ENCODE measurements around the gene FGB. TPM values are rescaled to one million over a fixed set of nuclear protein-coding genes. Genes with fewer than 3 reads are reported as not detected.

Gene FGB
- total and polyA plus RNA-seq, 2 donors (not counting 3 experiments of a cell fraction or from before 2014, with no cell fraction given), result not detected

DNA sequence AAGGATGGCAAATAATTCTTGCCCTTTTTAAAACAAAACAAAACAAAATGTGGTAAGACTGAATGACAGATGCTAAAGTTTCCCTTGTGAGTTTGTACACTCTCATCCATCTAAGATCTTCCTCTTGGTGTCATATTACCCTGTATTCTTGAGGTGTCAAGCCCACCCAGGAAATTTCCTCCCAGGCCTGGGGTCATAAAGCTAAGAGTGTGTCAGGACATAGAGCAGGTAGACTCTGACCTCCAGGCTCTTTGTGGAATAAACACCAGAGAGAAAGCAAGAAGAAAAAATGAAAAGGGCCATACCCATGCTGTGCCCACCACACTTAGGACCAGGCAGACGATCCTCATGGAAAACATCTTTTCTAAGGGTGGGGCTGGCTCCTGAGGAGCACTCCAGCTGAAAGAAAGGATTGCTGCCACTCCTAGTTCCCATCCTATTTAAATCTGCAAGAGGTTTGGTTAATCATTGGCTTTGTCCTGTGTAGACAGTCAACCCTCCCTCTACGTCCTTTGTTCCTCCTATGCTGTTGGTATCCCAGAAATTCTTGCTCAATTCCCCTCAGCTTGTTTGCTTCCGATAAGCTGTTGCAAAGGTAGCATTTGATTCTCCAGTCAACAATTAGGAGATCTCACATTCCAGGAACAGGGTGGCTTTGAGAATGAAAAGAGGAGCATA, 27.7 kb downstream of the FGB start, which contains the start of gene FGA:
Gene FGA (minus strand): TSS at position 414 of the 678 bp plus-strand sequence. CDS start 55 bp downstream, at position 359.
- no TSS peak for BruUV-seq (replicated peaks)
- Histone ChIP-seq H2AFZ (ENCODE audit: low read depth, low read length) (no peak within 1 kb of the TSS), H3K9me1 (replicated peaks; ENCODE audit: control insufficient read depth, extremely low read depth, insufficient read depth, low read length) (no peaks in the 10 kb centered on the region), H3K27me3 (ENCODE audit: control insufficient read depth in 2 of 2, insufficient read depth in 2 of 2, low read length in 2 of 2) (peaks cover 0 to 4% of the 10 kb centered on the region in 2 experiments), H3K36me3 (ENCODE audit: control insufficient read depth in 2 of 2, extremely low read depth in 1 of 2, insufficient read depth in 2 of 2, low read length in 2 of 2) (no peaks in the 10 kb centered on the region), H3K4me2 (ENCODE audit: insufficient read depth, low read length) (no peak within 1 kb of the TSS), H3K27ac (ENCODE audit: insufficient read depth, low read depth, low read length) (no peak within 1 kb of the TSS), H3K79me2 (ENCODE audit: control insufficient read depth, insufficient read depth, low read length) (no peaks in the 10 kb centered on the region), H3K9ac (replicated peaks; ENCODE audit: extremely low read depth, insufficient read depth, low read length) (no peak within 1 kb of the TSS), H3K4me1 (ENCODE audit: control insufficient read depth, extremely low read depth, insufficient read depth, low read length) (no peaks in the 10 kb centered on the region), H3K4me3 (replicated peaks in 1 of 3; ENCODE audit: insufficient read depth in 1 of 3, low read depth in 1 of 3, low read length in 3 of 3) (no peak within 1 kb of the TSS), H3K9me3 (replicated peaks; ENCODE audit: control insufficient read depth, insufficient read depth, low read length) (no peaks in the 10 kb centered on the region), H4K20me1 (replicated peaks; ENCODE audit: control insufficient read depth, extremely low read depth, insufficient read depth, low read length) (no peaks in the 10 kb centered on the region)
- DNase-seq (ENCODE audit: low read depth, low spot score) (no peak), FAIRE-seq (no peak)
- POLR2A ChIA-PET, result no interaction called here
- CTCF ChIA-PET, result interaction anchor here (2.2 kb wide), 1 partner anchor 28 kb away, joined by 4 read pairs; no protein-coding TSS in a partner anchor
- intact Hi-C loops (cut with micrococcal nuclease) (no loop called here), dilution Hi-C loops (cut with MboI; ENCODE audit: extremely low pct_ligation_motif_present, low sequenced_read_pairs) (no loop called here)
- no peak for TF ChIP-seq POLR2A (IDR thresholded peaks at IDR 0.05; ENCODE audit: low read depth, low read length)
- no peak for TF ChIP-seq FOS (IDR thresholded peaks at IDR 0.05; ENCODE audit: borderline replicate concordance, insufficient read depth, low read length)
- TF ChIP-seq GATA2 (IDR thresholded peaks at IDR 0.05; ENCODE audit: insufficient read depth, insufficient read length, low read depth, low read length), result no peak
- no peak for TF ChIP-seq JUN (IDR thresholded peaks at IDR 0.05; ENCODE audit: borderline replicate concordance, insufficient read depth, insufficient read length, low read depth)
- no peak for TF ChIP-seq EZH2 (IDR thresholded peaks at IDR 0.05; ENCODE audit: borderline replicate concordance, low read depth, low read length, severe bottlenecking)

DNA sequence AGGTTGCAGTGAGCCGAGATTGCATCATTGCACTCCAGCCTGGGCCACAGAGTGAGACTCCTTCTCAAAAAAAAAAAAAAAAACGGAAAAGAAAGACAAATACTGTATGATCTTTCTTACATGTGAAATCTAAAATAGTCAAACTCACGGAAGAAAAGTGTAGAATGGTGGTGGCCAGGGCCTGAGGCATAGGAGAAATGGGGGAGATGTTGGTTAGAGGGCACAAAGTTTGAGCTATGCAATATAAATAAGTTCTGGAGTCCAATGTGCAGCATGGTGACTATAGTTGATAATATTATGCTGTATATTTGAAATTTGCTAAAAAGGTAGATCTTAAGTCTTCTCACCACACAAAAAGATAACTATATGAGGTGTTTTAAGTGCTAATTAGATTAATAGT, 29.1 kb downstream of the FGB start:
- DNase-seq (ENCODE audit: low read depth, low spot score), result no peak
- intact Hi-C loops (cut with micrococcal nuclease), result no loop called here
- no peaks in the 10 kb centered on the region for H4K20me1 ChIP-seq (replicated peaks; ENCODE audit: control insufficient read depth, extremely low read depth, insufficient read depth, low read length)
- no peak overlapping the region for H3K4me3 ChIP-seq (replicated peaks in 1 of 3; ENCODE audit: insufficient read depth in 1 of 3, low read depth in 1 of 3, low read length in 3 of 3)
- no peak overlapping the region for H3K9ac ChIP-seq (replicated peaks; ENCODE audit: extremely low read depth, insufficient read depth, low read length)
- TF ChIP-seq JUN (IDR thresholded peaks at IDR 0.05; ENCODE audit: borderline replicate concordance, insufficient read depth, insufficient read length, low read depth), result no peak
- TF ChIP-seq MYC (IDR thresholded peaks at IDR 0.05; ENCODE audit: low read depth, low read length), result no peak
- no peak for TF ChIP-seq MAX (IDR thresholded peaks at IDR 0.05; ENCODE audit: insufficient read depth, insufficient read length)
- TF ChIP-seq POLR2AphosphoS5 (IDR thresholded peaks at IDR 0.05; ENCODE audit: insufficient read depth, low read depth, low read length), result no peak
- TF ChIP-seq EZH2 (IDR thresholded peaks at IDR 0.05; ENCODE audit: borderline replicate concordance, low read depth, low read length, severe bottlenecking), result no peak
- TF ChIP-seq, protein P1, sequence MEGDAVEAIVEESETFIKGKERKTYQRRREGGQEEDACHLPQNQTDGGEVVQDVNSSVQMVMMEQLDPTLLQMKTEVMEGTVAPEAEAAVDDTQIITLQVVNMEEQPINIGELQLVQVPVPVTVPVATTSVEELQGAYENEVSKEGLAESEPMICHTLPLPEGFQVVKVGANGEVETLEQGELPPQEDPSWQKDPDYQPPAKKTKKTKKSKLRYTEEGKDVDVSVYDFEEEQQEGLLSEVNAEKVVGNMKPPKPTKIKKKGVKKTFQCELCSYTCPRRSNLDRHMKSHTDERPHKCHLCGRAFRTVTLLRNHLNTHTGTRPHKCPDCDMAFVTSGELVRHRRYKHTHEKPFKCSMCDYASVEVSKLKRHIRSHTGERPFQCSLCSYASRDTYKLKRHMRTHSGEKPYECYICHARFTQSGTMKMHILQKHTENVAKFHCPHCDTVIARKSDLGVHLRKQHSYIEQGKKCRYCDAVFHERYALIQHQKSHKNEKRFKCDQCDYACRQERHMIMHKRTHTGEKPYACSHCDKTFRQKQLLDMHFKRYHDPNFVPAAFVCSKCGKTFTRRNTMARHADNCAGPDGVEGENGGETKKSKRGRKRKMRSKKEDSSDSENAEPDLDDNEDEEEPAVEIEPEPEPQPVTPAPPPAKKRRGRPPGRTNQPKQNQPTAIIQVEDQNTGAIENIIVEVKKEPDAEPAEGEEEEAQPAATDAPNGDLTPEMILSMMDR (IDR thresholded peaks at IDR 0.05; ENCODE audit: extremely low read depth in 1 of 2, insufficient read depth in 1 of 2, low read depth in 1 of 2, low read length in 2 of 2), result no peak
- TF ChIP-seq POLR2A (IDR thresholded peaks at IDR 0.05; ENCODE audit: low read depth, low read length), result no peak
- TF ChIP-seq GATA2 (IDR thresholded peaks at IDR 0.05; ENCODE audit: insufficient read depth, insufficient read length, low read depth, low read length), result no peak
- no peak for TF ChIP-seq FOS (IDR thresholded peaks at IDR 0.05; ENCODE audit: borderline replicate concordance, insufficient read depth, low read length)
- H3K27me3 ChIP-seq (ENCODE audit: control insufficient read depth in 2 of 2, insufficient read depth in 2 of 2, low read length in 2 of 2), result peaks cover 0 to 4% of the 10 kb centered on the region in 2 experiments
- no peak overlapping the region for H3K27ac ChIP-seq (ENCODE audit: insufficient read depth, low read depth, low read length)
- H2AFZ ChIP-seq (ENCODE audit: low read depth, low read length), result no peak overlapping the region
- no peaks in the 10 kb centered on the region for H3K9me1 ChIP-seq (replicated peaks; ENCODE audit: control insufficient read depth, extremely low read depth, insufficient read depth, low read length)
- dilution Hi-C loops (cut with MboI; ENCODE audit: extremely low pct_ligation_motif_present, low sequenced_read_pairs), result no loop called here
- H3K36me3 ChIP-seq (ENCODE audit: control insufficient read depth in 2 of 2, extremely low read depth in 1 of 2, insufficient read depth in 2 of 2, low read length in 2 of 2), result no peaks in the 10 kb centered on the region
- H3K4me1 ChIP-seq (ENCODE audit: control insufficient read depth, extremely low read depth, insufficient read depth, low read length), result no peaks in the 10 kb centered on the region
- no peaks in the 10 kb centered on the region for H3K79me2 ChIP-seq (ENCODE audit: control insufficient read depth, insufficient read depth, low read length)
- ChIA-PET CTCF (interaction anchor here (0.6 to 2.2 kb wide), 2 partner anchors 27 to 40 kb away, joined by 4 read pairs; no protein-coding TSS in a partner anchor), POLR2A (no interaction called here)
- no peak for FAIRE-seq
- no TSS peak for BruUV-seq (replicated peaks)
- H3K9me3 ChIP-seq (replicated peaks; ENCODE audit: control insufficient read depth, insufficient read depth, low read length), result no peaks in the 10 kb centered on the region
- H3K4me2 ChIP-seq (ENCODE audit: insufficient read depth, low read length), result no peak overlapping the region

Data from endothelial cell of umbilical vein (primary cell).